ENCODE data around the gene FAM50B. TPM values are rescaled to one million over a fixed set of nuclear protein-coding genes. Genes with fewer than 3 reads are reported as not detected.

The FAM50B gene
- total RNA-seq, 1 experiment from 2014 or later: 14.3 TPM

DNA sequence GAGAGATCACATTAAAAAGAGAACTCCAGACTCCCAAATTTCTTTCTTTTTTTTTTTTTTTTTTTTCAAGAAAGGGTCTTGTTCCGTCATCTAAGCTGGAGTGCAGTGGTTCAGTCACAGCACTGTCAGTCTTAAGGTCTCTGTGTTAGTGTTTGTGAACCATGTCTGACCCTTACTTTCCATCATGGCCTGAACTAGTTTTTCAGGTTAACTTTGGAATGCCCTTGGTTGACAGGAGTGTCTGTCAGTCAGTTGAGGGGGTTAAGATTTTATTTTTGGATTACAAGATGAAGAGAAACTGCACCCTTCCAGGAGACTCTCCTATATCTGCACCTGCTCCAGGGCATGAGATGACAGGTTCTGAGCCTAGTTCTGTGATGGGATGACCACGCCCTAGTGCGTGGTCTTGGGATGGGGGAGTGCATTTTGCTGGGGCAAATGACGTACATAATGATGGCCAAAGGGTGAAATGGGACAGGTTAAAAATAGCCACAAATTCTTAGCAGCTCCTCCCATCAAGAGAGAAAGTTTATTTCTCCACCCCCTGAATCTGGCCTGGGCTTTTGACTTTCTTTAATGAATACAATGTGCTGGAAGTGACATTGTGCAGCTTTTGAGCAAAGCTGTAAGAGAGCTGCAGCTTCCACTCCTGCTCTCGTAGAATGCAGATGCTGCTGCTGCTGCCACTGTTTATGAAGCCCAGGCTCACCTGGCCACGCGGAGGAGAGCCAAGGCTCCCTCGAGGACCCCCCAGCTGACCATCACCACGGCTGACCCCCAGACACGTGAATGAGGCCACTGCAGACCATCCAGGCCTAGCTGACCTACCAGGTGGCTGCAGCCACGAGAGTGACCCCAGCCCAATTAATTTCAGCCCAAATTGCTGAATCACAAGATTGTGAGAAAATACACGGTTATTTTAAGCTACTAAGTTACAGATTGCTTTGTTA is 29.7 kb upstream of the FAM50B start:
- ChIA-PET POLR2A (ENCODE audit: unreplicated experiment) (interaction anchor here (0.6 kb wide), 2 partner anchors 31 to 752 kb away, joined by 3 read pairs; no protein-coding TSS in a partner anchor), CTCF (no interaction called here)
- BruUV-seq (replicated peaks): no TSS peak
- Histone ChIP-seq H3K36me3 (ENCODE audit: low read depth) (no peaks in the 10 kb centered on the region), H4K20me1 (ENCODE audit: insufficient read depth) (no peaks in the 10 kb centered on the region), H3K27ac (no peak overlapping the region), H2AFZ (no peak overlapping the region), H3K9me3 (ENCODE audit: insufficient read depth, low read depth) (no peaks in the 10 kb centered on the region), H3K4me2 (peak overlapping the region; percentile 13; the same call in 1 of the 2 replicates), H3K9me2 (ENCODE audit: insufficient read depth) (no peaks in the 10 kb centered on the region), H3K4me1 (replicated peaks; ENCODE audit: insufficient read depth) (peaks cover 47% of the 10 kb centered on the region), H3K79me2 (ENCODE audit: low read depth) (no peaks in the 10 kb centered on the region), H3K27me3 (ENCODE audit: insufficient read depth, low read depth) (no peaks in the 10 kb centered on the region), H3F3A (ENCODE audit: insufficient read depth, low read depth) (peaks cover 12% of the 10 kb centered on the region; the same call in 1 of the 2 replicates), H3K4me3 (no peak overlapping the region)
- TF ChIP-seq EZH2 (IDR thresholded peaks at IDR 0.05; ENCODE audit: low read depth): no peak
- TF ChIP-seq, protein P1, sequence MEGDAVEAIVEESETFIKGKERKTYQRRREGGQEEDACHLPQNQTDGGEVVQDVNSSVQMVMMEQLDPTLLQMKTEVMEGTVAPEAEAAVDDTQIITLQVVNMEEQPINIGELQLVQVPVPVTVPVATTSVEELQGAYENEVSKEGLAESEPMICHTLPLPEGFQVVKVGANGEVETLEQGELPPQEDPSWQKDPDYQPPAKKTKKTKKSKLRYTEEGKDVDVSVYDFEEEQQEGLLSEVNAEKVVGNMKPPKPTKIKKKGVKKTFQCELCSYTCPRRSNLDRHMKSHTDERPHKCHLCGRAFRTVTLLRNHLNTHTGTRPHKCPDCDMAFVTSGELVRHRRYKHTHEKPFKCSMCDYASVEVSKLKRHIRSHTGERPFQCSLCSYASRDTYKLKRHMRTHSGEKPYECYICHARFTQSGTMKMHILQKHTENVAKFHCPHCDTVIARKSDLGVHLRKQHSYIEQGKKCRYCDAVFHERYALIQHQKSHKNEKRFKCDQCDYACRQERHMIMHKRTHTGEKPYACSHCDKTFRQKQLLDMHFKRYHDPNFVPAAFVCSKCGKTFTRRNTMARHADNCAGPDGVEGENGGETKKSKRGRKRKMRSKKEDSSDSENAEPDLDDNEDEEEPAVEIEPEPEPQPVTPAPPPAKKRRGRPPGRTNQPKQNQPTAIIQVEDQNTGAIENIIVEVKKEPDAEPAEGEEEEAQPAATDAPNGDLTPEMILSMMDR (conservative IDR thresholded peaks at IDR 0.05): no peak
- DNase-seq: peak in 1 of 2 experiments; percentile 49
- intact Hi-C loops (cut with micrococcal nuclease; ENCODE audit: unreplicated experiment): no loop called here

DNA sequence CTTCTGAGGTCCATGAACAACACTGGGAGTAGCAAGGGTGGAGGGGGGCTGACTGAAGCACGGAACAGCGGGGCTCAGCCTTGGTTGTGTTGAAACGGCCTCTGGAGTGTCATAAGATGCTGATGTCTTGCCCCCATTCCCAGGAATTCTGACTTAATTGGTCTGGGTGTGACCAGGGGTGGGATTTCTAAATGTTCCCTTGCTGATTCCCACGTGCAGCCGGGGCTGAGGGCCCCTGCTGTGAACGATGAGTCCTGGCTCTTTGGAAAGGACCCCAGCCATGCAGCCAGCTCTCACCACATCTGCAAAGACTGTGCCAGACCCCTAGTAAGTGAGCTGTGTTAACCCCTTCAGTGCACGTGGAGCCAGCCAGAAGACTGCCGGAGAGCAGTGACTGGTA is 28.6 kb upstream of the FAM50B start:
- H3K4me3 ChIP-seq: no peak overlapping the region
- CTCF ChIA-PET: no interaction called here
- no peak overlapping the region for H2AFZ ChIP-seq
- H3K4me2 ChIP-seq: no peak overlapping the region
- DNase-seq: no peak
- H3K36me3 ChIP-seq (ENCODE audit: low read depth): no peaks in the 10 kb centered on the region
- H3K4me1 ChIP-seq (replicated peaks; ENCODE audit: insufficient read depth): peaks cover 59% of the 10 kb centered on the region
- no peaks in the 10 kb centered on the region for H4K20me1 ChIP-seq (ENCODE audit: insufficient read depth)
- intact Hi-C loops (cut with micrococcal nuclease; ENCODE audit: unreplicated experiment): no loop called here
- H3F3A ChIP-seq (ENCODE audit: insufficient read depth, low read depth): peaks cover 24% of the 10 kb centered on the region
- H3K27me3 ChIP-seq (ENCODE audit: insufficient read depth, low read depth): no peaks in the 10 kb centered on the region
- H3K79me2 ChIP-seq (ENCODE audit: low read depth): no peaks in the 10 kb centered on the region
- H3K9me2 ChIP-seq (ENCODE audit: insufficient read depth): no peaks in the 10 kb centered on the region
- BruUV-seq (replicated peaks): no TSS peak
- no peak overlapping the region for H3K27ac ChIP-seq
- POLR2A ChIA-PET (ENCODE audit: unreplicated experiment): no interaction called here
- H3K9me3 ChIP-seq (ENCODE audit: insufficient read depth, low read depth): no peaks in the 10 kb centered on the region
- TF ChIP-seq, protein P1 (conservative IDR thresholded peaks at IDR 0.05): no peak

DNA sequence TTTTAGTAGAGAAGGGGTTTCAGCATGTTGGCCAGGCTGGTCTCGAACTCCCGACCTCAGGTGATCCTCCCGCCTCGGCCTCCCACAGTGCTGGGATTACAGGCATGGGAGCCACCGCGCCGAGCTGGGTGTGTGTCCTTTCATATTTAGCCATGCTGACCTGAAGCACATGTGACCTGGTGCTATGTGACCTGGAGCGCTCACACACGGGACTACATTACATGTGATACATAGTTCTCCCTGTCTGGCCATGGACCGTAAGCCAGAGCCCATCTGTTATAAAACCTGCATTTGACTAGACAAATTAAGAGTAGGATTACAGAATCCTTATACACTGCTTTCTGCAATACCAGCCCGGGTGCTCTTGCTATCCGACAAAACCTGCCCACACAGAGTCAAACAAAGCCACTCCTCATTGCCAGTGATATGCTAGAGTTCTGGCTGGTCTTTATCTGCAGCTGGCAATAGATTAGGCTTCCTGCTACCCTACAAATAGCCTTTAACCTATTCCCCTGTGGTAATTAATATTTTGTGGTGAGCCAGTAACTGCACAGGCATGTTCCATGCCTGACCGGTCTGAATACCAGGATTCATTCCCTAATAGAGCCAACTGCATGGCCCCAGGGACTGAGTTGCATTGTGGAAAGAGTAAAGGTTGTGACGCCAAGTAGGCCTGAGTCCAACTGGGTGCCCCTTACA is 26.3 kb upstream of the FAM50B start:
- Histone ChIP-seq H3K4me3 (no peak overlapping the region), H4K20me1 (ENCODE audit: insufficient read depth) (no peaks in the 10 kb centered on the region), H3K79me2 (ENCODE audit: low read depth) (no peaks in the 10 kb centered on the region), H2AFZ (no peak overlapping the region), H3K27ac (peak overlapping the region; percentile 44), H3K4me2 (peak overlapping the region; percentile 38; the same call in 1 of the 2 replicates), H3K9me2 (ENCODE audit: insufficient read depth) (no peaks in the 10 kb centered on the region), H3K36me3 (ENCODE audit: low read depth) (no peaks in the 10 kb centered on the region), H3K27me3 (ENCODE audit: insufficient read depth, low read depth) (no peaks in the 10 kb centered on the region), H3K4me1 (replicated peaks; ENCODE audit: insufficient read depth) (peaks cover 58% of the 10 kb centered on the region), H3K9me3 (ENCODE audit: insufficient read depth, low read depth) (no peaks in the 10 kb centered on the region), H3F3A (ENCODE audit: insufficient read depth, low read depth) (peaks cover 36% of the 10 kb centered on the region)
- ChIA-PET CTCF (no interaction called here), POLR2A (ENCODE audit: unreplicated experiment) (no interaction called here)
- no TSS peak for BruUV-seq (replicated peaks)
- TF ChIP-seq, protein P1 (conservative IDR thresholded peaks at IDR 0.05): no peak
- no peak for TF ChIP-seq EZH2 (IDR thresholded peaks at IDR 0.05; ENCODE audit: low read depth)
- intact Hi-C loops (cut with micrococcal nuclease; ENCODE audit: unreplicated experiment): no loop called here
- peak; percentile 50 to 91 for DNase-seq

All from PC-9 (cell line).